Activated T-helper 9 cell treated with anti-CD3 and anti-CD28 coated beads, Interleukin-2, amount 50 U/mL, for 16 hours (primary cell): ENCODE data around the gene WDFY1.
"Not testable (repeated sequence)": the region's sequence is repeated elsewhere in the genome, so short reads cannot be mapped to it uniquely, and the experiment has no call there.

Source experiments
- DNase-seq: peaks from one replicate; pipeline ENCODE4 v3.0.0-alpha.2; 2020; ENCODE audit warnings: low read depth

Gene WDFY1

DNA sequence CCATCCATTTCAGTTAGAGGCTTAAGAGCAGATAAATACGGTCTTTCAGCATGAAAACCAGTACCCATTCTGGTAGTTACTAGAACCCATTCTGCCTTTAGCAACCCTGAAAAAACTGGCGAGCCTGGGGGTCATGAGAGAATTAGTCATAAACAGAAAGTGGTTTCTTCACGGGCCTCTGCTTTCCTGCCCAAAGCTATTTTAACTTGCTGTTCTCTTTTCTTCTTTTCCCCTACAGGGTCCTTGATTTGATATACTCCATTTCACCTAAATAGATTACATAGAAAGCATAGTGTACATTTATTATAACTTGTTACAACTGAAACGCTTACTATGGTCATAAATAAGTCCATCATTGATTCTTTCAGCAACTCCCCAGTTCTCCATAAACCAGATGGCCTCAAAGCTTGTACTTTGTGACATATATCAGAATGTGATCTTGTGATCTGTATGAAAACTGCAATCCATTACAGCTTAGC is 48.3 kb downstream of the WDFY1 start:
- DNase-seq = no peak

DNA sequence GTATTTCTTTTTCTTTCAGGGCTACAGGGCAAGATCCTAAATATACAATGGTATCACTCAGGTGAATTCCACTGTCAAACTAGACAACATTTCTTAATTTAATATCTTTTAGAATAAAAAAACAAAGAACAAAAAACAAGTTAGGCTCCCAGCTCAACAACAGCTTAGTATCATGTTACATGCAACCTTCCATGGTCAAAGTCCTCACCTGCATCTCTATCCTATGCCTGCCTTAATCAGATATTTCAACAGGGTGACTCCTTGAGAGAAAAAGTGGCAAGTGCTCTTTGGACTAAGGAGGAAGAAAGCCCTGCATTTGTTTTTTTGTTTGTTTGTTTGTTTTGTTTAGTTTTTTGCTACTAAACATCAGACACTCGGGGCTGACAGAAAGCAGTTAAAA is 50.2 kb downstream of the WDFY1 start:
- no peak for DNase-seq

DNA sequence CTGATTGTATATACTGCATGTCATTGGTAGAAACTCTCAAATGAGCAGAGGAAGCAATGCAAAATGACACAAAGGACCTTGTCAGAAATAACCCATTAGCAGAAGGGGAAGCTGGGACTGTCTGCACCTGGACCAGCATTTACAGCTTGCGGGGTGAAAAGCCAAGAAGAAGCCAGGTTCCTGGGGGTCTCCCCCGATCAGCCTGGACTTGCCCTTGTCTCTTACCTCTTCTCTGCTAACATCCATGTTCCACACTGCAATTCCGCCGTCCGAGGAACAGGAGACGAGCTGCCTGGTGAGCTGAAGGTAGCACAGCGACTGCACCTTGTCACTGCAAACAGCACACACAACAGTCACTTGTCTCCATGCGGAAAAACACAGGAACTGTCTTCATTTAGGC is 51.1 kb downstream of the WDFY1 start:
- no peak for DNase-seq

DNA sequence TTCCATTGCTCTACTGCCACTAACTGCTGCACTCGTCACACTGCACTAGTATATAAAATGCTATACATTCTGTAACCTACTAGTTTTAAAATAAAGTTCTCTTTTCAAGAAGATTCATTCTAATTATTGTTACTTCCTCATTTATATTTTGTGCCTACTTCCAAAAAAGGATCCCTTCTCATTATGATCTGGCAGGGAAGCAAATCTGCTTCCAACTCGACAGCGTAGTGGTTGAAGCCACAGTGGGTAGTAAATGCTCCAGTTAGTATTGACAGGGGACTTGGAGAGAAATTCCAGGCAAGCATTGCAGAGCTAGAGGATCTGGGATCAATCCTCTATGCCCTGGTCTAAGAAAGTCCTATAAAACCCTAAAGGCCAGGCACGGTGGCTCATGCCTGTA is 54.4 kb downstream of the WDFY1 start:
- no peak for DNase-seq

DNA sequence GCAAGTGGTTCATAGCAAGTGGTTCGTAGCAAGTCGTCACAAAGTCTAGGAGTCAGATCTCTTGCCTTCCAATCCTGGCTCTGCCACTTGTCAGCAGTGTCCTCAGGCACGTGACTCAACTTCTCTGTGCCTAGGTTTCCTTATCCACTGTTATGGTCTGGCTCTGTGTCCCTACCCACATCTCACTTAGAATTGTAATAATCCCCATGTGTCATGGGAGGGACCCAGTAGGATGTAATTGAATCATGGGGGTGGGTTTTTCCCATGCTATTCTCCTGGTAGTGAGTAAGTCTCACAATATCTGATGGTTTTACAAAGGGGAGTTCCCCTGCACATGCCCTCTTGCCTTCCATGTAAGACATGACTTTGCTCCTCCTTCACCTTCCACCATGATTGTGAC is 55.9 kb downstream of the WDFY1 start:
- DNase-seq = no peak

DNA sequence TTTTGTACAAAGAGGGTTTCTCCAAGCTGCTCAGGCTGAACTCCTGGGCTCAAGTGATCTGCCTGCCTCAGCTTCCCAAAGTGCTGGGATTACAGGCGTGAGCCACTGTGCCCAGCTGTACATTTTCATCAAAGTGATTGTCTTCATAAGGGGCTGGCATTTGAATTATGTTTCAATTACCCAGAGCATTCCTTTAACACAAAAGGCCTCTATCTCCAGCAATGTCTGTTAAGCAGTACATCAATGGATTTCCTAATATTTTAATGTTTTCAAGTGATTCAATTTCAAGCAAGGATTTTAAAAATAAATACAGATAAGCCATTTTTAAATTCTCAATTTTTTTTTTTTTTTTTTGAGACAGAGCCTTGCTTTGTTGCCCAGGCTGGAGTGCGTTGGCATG is 56.9 kb downstream of the WDFY1 start:
- no peak for DNase-seq

DNA sequence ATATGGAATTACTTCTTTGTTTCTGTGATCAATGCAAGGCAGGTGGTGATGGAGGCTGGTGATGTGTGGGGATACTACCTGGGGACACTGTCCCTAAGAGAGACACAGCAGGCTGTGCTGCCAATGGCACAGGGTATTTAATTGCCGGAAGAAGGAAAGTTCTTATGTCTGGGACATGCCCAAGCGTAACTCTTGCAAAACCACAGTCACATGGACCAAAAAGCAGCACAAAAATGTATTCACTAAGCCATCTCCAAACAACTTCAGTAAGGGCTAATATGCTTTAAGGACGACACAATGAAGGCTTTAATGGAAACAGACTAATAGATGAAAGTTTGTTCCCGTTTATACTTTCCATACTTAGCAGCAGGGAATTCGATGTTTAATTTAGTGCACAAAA is 58.0 kb downstream of the WDFY1 start:
- DNase-seq = no peak

DNA sequence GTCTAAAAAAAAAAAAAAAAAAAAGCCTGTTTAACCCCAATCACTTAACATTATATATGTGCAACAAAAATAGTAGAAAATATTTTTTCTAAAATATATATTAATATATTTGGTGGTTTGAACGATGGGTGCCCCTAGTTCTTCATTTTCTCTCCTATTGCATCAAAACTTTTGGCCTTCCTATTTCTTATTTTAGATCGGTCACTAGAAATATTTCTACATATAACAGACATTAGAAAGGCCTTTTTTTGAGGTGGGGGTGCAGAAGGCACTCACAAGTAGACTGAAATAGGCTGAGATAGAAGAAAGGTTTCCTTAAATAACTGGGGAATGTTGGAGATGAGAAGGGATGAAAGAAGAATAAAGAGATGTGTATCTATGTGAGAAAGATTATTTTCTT is 58.4 kb downstream of the WDFY1 start:
- DNase-seq = no peak

DNA sequence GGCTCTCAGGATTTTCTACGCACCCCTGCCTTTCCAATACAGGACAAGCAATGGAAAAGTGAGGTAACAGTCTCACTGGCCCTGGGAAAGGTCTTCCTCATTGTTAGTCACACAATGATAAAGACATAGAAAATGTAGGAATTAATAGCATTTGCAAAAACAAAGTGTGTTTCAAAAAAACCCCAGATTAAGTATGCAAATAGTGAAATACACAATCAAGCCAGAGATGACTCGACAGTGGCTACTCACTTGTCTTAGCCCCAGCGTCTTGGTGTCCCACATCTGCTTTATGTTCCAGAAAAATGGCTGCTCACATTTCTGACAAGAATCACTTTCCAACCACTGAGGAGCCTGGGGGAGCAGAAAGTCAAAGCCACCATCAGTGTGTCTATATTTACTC is 60.7 kb downstream of the WDFY1 start:
- DNase-seq = no peak

DNA sequence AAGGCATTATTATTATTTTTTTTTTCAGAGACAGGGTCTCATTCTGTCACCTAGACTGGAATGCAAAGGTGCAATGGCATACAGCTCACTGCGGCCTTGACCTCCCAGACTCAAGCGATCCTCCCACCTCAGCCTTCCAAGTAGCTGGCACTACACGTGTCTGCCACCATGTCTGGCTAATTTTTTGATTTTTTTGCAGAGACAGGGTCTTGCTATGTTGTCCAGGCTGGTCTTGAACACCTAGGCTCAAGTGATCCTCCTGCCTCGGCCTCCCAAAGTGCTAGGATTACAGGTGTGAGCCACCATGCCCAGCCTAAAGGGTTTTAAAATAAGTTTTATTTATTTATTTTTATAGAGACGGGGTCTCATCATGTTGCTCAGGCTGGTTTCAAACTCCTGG is 62.4 kb downstream of the WDFY1 start:
- DNase-seq = no peak

DNA sequence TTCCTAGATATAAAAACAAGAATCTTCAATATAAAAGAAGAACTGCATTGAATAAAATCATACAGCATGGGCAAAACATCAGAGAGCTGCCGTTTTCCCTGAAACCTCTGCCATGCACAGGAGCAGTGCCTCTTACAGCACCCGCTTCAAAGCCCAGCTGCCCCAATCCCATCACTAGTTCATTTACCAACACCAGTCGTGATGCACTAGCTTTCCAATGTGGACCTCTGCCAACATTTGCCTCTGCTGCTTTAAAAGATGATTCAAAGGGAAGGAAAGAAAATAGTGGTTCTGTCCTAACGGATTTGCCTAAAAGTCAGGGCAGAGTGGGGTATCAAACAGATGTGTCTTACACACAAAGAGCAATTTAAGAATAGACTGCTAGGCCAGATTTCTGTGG is 64.3 kb downstream of the WDFY1 start:
- DNase-seq = no peak

DNA sequence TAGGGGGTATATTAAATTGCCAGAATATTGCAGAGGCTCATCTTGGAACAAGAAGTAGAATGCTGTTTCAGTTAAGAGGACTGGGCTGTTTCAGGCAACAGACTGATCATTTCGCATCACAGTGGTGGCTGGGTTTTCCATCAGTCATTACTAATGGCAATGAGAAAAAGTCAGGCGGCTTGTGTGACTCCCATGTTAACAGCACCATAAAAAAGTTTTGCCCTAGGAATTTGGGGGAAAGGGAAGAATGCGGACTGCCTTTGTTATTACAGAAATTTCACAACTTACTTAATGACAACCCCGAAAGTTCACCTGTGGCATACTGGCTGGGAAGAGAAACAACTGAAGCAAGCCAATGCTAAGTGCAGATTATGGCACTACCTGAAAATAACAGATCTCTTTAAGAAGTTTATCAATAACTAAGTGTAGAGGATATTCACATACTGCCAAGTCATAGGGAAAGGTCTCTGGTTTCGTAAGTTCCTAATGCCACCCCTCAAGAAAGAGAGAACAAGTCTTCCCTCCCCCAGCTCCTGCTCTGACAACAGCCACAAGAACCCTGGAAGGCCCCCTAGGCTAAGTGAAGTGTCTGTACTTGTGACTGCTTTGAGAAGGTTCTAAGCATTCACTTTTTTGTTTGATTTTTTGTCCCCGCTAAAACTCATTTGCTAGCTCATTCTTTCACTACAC is 67.3 kb downstream of the WDFY1 start:
- no peak for DNase-seq

DNA sequence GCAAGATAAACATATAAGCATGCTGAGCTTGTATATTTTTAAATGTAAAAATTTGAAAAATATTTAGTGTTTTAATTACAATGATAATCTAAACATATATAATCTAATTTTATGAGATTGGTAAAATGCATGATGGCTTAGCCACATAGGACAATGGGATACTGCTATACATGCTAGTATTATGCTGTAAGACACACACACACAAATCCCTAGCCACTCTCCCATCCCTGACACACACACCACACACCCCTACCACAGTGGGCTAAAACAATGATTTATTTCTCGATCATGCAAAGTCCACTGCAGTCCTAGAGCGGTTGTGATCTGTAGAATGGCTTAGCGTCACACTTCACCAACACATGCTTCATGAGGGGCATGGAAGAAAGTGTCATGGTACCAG is 71.5 kb downstream of the WDFY1 start:
- no peak for DNase-seq

DNA sequence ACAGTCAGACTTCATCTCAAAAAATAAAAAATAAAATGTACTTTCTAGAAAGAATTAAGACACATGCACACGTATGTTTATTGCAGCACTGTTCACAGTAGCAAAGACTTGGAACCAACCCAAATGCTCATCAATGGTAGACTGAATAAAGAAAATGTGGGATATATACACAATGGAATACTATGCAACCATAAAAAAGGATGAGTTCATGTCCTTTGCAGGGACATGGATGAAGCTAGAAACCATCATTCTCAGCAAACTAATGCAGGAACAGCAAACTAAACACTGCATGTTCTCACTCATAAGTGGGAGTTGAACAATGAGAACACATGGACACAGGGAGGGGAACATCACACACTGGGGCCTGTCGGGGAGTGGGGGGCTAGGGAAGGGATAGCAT is 72.4 kb downstream of the WDFY1 start:
- not testable (repeated sequence) for DNase-seq

DNA sequence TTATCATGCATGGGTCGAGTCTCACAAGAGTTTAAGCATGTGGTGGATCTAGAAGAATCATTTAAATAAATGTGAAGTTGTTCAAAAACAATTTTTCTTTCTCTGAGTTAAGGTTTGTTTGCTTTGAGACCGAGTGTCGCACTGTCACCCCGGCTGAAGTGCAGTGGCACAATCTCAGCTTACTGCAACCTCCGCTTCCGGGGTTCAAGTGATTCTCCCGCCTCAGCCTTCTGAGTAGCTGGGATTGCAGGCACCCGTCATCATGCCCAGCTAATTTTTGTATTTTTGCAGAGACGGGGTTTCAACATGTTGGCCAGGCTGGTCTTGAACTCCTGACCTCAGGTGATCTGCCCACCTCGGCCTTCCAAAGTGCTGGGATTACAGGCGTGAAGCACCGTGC is 73.5 kb downstream of the WDFY1 start:
- not testable (repeated sequence) for DNase-seq

DNA sequence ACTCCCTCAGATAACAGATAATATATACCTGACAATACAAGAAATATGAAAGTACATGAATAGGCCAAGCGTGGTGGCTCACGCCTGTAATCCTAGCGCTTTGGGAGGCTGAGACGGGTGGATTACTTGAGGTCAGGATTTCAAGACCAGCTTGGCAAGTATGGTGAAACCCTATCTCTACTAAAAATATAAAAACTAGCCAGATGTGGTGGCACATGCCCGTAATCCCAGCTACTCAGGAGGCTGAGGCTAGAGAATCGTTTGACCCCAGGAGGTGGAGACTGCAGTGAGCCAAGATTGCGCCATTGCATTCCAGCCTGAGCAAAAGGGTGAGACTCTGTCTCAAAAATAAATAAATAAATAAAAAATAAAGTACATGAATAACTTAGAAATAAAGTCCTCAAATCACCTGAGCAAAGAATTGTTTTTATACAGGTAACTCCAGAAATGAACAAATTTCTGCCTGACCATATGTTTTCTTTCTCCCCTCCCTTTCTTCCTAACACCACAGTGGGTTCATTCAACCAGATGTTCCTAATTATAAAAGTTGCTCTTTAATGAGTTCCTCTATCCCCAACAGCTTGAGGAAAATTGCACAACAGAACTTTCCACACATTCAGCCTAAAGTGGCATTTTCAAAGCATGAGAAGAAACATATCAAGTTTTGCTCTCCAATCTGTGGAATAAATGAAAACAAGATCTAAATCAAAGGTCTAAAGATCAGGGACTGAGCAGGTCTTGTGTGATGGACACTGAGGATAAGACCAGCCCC is 74.1 kb downstream of the WDFY1 start:
- DNase-seq = no peak

DNA sequence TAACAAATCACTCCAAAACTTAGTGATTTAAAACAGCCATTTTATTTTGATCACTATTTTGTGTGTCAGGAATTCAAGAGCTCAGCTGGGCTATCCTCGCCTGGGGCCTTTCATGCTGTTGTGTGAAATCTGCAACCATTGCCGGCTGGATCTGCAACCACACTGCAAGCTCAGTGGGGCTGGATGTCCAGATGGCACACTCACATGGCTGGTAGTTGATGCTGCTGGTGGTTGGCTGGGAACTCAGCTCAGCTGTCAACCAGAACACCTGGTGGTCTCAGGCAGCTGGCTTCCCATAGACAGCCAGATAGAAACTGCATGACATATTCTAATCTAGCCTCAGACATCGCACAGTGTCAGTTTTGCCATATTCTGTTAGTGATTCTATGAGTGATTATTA is 77.1 kb downstream of the WDFY1 start:
- no peak for DNase-seq

DNA sequence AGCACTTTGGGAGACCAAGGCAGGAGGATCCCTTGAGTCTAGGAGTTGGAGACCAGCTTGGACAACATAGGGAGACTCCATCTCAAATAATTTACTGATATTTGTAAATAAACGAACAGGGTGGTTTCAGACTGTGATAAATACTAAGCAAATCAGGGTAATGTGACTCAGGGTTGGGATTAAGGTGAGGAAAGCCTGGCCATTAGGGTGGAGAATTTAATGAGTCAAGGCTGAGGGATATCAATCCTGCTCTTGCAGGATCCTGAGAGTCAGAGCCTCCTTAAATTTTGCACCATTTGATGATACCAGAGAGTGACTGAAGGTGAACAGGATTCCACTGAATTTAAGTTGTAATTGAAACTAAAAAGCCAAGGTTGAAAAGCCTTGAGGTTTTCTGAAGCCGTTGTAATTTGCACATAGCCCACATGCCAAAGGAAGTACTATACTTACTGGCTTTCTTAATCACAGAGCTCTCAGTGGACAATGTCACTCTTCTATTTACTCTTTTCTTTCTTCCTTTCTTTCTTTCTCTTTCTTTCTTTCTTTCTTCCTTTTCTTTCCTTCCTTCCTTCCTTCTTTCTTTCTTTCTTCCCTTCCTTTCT is 79.1 kb downstream of the WDFY1 start:
- no peak for DNase-seq

DNA sequence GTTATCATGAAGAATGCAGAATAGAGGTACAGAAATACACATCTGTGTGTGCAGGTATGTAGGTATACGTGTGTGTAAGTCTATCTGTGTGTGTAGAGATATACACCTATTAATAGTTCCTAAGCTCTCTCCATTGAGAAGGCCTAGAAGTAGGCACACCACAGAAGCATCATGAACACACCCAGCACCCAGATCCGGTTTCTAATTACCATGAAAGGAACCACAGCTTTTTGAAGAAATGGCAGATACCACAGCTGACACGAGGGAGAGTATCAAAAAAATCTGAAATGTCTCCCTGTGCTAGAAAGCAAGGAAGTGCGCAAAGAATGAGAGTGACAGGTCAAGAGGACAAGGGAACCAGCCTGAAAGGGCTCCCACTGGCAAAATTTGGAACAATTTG is 80.0 kb downstream of the WDFY1 start:
- no peak for DNase-seq

DNA sequence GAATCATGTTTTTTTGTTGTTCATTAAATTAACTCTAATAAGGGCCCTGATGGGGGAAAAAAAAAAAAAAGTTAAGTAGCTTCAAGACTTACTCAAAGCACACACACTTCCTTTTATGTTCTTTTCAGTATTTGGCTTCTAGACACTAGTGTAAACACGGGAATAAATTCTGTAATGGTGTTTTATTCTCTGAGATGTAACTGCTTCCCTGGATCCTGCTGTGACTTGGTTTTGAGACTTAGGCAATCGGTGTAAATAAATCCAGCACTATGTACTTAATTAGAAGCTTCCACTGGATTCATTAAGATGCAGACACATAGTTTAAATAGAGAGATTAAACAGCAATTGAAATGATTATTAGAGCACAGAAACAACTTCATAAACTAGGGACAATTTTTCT is 81.6 kb downstream of the WDFY1 start:
- DNase-seq = no peak

DNA sequence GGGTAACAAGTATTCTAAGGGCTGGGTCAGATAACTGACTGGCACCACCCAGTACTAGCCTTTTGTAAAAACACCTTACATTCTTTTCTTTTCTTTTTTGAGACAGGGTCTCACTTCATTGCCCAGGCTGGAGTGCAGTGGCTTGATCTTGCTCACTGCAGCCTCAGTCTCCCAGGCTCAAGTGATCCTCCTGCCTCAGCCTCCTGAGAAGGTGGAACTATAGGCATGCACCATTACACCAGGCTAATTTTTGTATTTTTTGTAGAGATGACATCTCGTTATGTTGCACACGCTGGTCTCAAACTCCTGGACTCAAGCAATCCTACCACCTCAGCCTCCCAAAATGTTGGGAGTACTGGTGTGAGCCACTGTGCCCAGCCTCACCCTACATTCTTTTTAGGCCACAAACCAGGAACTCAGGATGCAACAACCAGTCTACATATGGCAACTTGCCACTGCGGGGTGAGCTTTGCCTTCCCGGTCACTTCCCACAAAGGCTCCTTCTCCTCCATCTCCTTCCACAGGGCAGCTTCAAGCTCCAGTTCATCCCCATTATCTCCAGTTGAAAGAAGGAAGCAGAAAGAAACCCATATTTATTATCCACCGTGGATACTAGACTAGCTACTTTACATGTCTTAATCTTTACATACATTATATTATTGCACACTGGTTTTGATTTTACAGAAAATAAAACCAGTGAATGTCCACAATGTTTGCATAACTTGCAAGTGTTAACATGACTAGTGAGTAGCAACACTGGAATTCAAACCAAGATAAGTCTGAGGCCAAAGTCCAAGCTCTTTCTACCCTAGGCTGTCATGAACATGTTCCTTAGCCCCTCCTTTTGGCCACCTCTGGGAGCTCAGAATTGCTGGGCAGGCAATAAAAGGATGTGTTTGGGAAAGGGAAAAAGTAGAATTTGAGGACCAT is 84.1 kb downstream of the WDFY1 start:
- DNase-seq = no peak

DNA sequence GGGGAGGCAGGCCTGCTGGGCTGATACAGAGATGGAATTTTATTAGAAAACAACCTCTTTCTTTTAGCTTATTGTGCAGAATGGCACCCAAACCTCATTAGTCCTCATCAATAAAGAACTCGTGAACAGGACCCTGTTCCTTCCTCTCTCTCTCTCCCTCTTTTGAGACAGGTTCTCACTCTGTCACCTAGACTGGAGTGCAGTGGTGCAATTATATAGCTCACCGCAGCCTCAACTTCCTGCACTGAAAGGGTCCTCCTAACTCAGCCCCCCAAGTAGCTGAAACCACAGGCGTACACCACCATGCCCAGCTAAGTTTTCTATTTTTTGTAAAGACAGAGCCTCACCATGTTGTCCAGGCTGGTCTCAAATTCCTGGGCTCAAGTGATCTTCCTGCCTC is 86.1 kb downstream of the WDFY1 start:
- DNase-seq = no peak
